Keratinocyte (primary cell): ENCODE data around the gene DACH1. TPM values are rescaled to one million over a fixed set of nuclear protein-coding genes. Genes with fewer than 3 reads are reported as not detected.

Experiments
- DNase-seq: peaks from one replicate; pipeline ENCODE4 v3.0.0-alpha.2; 2011; ENCODE audit warnings: low read depth, missing footprints, low spot score
- FAIRE-seq: peaks from 2 replicates; lab custom pipeline; 2011; peaks lifted over from hg19 to GRCh38; lab: Jason Lieb, UNC
- H2AFZ ChIP-seq: 2 replicates; pipeline ENCODE4 v1.6.0; 2012; ENCODE audit warnings: low read length, control low read depth, inconsistent platforms; ENCODE audit not compliant: control insufficient read depth
- H3K27ac ChIP-seq: 2 replicates; pipeline ENCODE4 v1.5.1; 2011; ENCODE audit warnings: low read length; ENCODE audit not compliant: control insufficient read depth, insufficient read depth
- H3K27me3 ChIP-seq: 3 replicates; pipeline ENCODE4 v1.6.0; 2011; ENCODE audit warnings: low read length; ENCODE audit not compliant: control insufficient read depth, insufficient read depth; ENCODE audit errors: extremely low read depth
- H3K36me3 ChIP-seq, 2 experiments: 2 replicates in 1 of 2; 3 replicates in 1 of 2; pipeline ENCODE4 v1.5.1; 2011; ENCODE audit warnings: low read length in 2 of 2, mild to moderate bottlenecking in 1 of 2; ENCODE audit not compliant: control insufficient read depth in 2 of 2, insufficient read depth in 2 of 2; ENCODE audit errors: extremely low read depth in 1 of 2
- H3K4me1 ChIP-seq: 3 replicates; pipeline ENCODE4 v1.5.1; 2011; ENCODE audit warnings: low read length; ENCODE audit not compliant: control insufficient read depth, insufficient read depth; ENCODE audit errors: extremely low read depth
- H3K4me2 ChIP-seq: 3 replicates; pipeline ENCODE4 v1.6.0; 2011; ENCODE audit warnings: low read depth, low read length; ENCODE audit not compliant: control insufficient read depth, insufficient read depth; ENCODE audit errors: extremely low read depth
- H3K4me3 ChIP-seq, 3 experiments: fragments of 200-600 bp in 1 of 3; sonication (generic) in 1 of 3; 2 replicates in 2 of 3; 3 replicates in 1 of 3; pipeline ENCODE4 v1.5.1; 2011 to 2016; ENCODE audit warnings: low read length in 3 of 3, mild to moderate bottlenecking in 3 of 3, control low read depth in 2 of 3, inconsistent platforms in 1 of 3, low read depth in 1 of 3, mixed read lengths in 1 of 3, mixed run types in 1 of 3, moderate library complexity in 1 of 3; ENCODE audit not compliant: control insufficient read depth in 2 of 3, insufficient read depth in 2 of 3; ENCODE audit errors: extremely low read depth in 1 of 3
- H3K79me2 ChIP-seq: 2 replicates; pipeline ENCODE4 v1.6.0; 2012; ENCODE audit warnings: low read length; ENCODE audit not compliant: control insufficient read depth, insufficient read depth
- H3K9ac ChIP-seq: 3 replicates; pipeline ENCODE4 v1.6.0; 2011; ENCODE audit warnings: low read length; ENCODE audit not compliant: control insufficient read depth, insufficient read depth; ENCODE audit errors: extremely low read depth
- H3K9me1 ChIP-seq: 3 replicates; pipeline ENCODE4 v1.6.0; 2011; ENCODE audit warnings: low read length; ENCODE audit not compliant: control insufficient read depth, insufficient read depth; ENCODE audit errors: extremely low read depth
- H3K9me3 ChIP-seq: 2 replicates; pipeline ENCODE4 v1.5.1; 2012; ENCODE audit warnings: low read depth, low read length; ENCODE audit not compliant: control insufficient read depth
- H4K20me1 ChIP-seq: 3 replicates; pipeline ENCODE4 v1.6.0; 2011; ENCODE audit warnings: low read length; ENCODE audit not compliant: control insufficient read depth, insufficient read depth; ENCODE audit errors: extremely low read depth
- EZH2 ChIP-seq: IDR thresholded peaks from one replicate; pipeline ENCODE4 v1.6.1; 2012; ENCODE audit warnings: inconsistent platforms, mild to moderate bottlenecking, low read length, moderate library complexity
- dilution Hi-C: fragments of 300-500 bp; cut with MboI; formaldehyde crosslinking; loops from one replicate; pipeline ENCODE4 v1.7.0; 2020; ENCODE audit warnings: low sequenced_read_pairs; ENCODE audit not compliant: extremely low pct_ligation_motif_present
- polyA plus RNA-seq, 5 experiments: library from polyadenylated mRNA; depleted of rRNA in 3 of 5; stranded (reverse) in 3 of 5; stranded (forward) in 1 of 5; unstranded in 1 of 5; fragments of >200 nt; gene quantifications; 1 replicate in 1 of 5; 2 replicates in 3 of 5; 3 replicates in 1 of 5; pipeline versions ENCODE4 v1.2.1 to v1.2.3, GENCODE V29; 2011 to 2012; ENCODE audit warnings: missing spikeins in 2 of 5, low read depth in 1 of 5, low replicate concordance in 1 of 5
- TF ChIP-seq, protein P1 (sequence below), 3 experiments: IDR thresholded peaks in 1 of 3; conservative IDR thresholded peaks in 1 of 3; optimal IDR thresholded peaks in 1 of 3; 2 replicates in 2 of 3; 3 replicates in 1 of 3; pipeline versions ENCODE3 to v1.5.1; 2011; ENCODE audit warnings: low read length in 3 of 3, mild to moderate bottlenecking in 3 of 3, moderate library complexity in 2 of 3, control low read depth in 1 of 3, inconsistent platforms in 1 of 3; ENCODE audit not compliant: insufficient read depth in 2 of 3; ENCODE audit errors: extremely low read depth in 1 of 3

DACH1 gene
- polyA plus RNA-seq, 1 donor (not counting 4 experiments of a cell fraction or from before 2014, with no cell fraction given): not detected

DNA sequence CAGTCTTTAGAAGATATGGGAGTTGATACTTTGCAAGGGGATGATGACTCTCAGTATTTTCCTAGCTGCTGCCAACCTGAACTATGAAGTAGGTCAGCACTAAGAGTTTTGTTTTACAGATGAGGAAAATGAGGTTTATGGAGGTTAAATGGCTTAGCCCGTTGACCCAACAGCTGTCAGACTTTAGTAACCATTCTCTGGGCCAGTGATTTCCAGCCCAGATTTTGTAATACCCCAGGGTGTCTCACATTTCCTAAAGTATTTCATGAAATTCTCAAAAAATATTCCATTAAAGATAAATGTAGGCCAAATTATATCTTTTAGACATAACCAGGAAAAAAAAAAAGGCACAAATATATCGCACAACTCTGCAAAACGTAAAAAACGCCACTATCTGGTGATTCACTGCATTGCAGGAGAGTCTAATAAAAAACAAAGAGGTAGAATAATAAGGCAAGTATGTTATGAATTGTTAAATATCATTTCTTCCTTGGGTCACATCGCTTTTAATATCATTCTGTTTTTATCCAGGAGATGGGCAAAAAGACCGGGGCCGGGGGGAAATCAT, 112.5 kb downstream of the DACH1 start:
- H3K4me3 ChIP-seq: no peak overlapping the region
- no peak overlapping the region for H3K4me2 ChIP-seq
- dilution Hi-C loops: no loop called here
- H3K79me2 ChIP-seq: no peaks in the 10 kb centered on the region
- no peaks in the 10 kb centered on the region for H4K20me1 ChIP-seq
- H3K9me1 ChIP-seq: no peaks in the 10 kb centered on the region
- H3K27me3 ChIP-seq: no peaks in the 10 kb centered on the region
- no peak for TF ChIP-seq EZH2
- TF ChIP-seq, protein P1, sequence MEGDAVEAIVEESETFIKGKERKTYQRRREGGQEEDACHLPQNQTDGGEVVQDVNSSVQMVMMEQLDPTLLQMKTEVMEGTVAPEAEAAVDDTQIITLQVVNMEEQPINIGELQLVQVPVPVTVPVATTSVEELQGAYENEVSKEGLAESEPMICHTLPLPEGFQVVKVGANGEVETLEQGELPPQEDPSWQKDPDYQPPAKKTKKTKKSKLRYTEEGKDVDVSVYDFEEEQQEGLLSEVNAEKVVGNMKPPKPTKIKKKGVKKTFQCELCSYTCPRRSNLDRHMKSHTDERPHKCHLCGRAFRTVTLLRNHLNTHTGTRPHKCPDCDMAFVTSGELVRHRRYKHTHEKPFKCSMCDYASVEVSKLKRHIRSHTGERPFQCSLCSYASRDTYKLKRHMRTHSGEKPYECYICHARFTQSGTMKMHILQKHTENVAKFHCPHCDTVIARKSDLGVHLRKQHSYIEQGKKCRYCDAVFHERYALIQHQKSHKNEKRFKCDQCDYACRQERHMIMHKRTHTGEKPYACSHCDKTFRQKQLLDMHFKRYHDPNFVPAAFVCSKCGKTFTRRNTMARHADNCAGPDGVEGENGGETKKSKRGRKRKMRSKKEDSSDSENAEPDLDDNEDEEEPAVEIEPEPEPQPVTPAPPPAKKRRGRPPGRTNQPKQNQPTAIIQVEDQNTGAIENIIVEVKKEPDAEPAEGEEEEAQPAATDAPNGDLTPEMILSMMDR (optimal IDR thresholded peaks at IDR 0.05 in 1 of 3, IDR thresholded peaks at IDR 0.05 in 1 of 3, conservative IDR thresholded peaks at IDR 0.05 in 1 of 3; ENCODE audit: extremely low read depth in 1 of 3, insufficient read depth in 2 of 3, low read length in 3 of 3): no peak
- no peak overlapping the region for H3K27ac ChIP-seq
- FAIRE-seq: no peak
- no peak for DNase-seq
- H3K9ac ChIP-seq: no peak overlapping the region
- no peaks in the 10 kb centered on the region for H3K36me3 ChIP-seq
- no peak overlapping the region for H2AFZ ChIP-seq
- no peaks in the 10 kb centered on the region for H3K4me1 ChIP-seq
- no peaks in the 10 kb centered on the region for H3K9me3 ChIP-seq

DNA sequence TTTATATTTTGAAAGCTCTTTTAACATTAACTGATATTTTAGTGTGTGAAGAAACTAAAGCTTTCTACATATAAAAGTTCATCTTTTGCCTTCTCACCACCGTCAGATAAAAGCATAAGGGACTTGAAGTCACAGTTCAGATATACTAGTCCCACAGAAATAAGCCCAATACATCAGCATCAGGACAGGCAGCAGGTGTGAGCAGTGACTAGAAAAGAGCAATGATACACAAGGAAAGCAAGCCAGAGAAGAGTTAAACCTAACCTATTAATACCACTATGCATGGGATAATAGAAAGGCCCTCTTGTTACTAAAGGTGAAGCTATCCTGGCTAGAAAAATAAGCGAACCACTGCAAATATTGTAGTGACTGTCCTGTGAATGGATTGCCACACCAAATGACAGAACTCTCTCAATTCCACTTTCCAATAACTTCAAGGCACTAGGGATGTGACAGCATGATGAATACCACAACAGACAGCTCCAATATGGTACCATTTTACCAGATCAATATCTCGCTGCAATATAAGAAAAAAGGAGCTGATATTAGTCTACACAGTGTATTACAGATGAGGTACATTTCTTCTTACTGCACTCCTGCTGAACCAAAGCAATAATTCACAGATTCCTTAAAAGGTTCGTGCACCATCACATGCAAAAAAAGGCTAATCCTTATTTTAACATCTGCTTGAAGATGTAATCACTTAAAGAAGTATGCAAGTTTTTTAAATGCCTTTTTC, 114.1 kb downstream of the DACH1 start:
- dilution Hi-C loops: no loop called here
- Histone ChIP-seq H3K27me3 (no peaks in the 10 kb centered on the region), H2AFZ (no peak overlapping the region), H3K9me1 (no peaks in the 10 kb centered on the region), H3K9me3 (no peaks in the 10 kb centered on the region), H3K4me2 (no peak overlapping the region), H3K79me2 (no peaks in the 10 kb centered on the region), H3K9ac (no peak overlapping the region), H3K4me3 (no peak overlapping the region), H3K27ac (no peak overlapping the region), H3K4me1 (no peaks in the 10 kb centered on the region), H3K36me3 (no peaks in the 10 kb centered on the region), H4K20me1 (no peaks in the 10 kb centered on the region)
- FAIRE-seq (no peak), DNase-seq (no peak)
- no peak for TF ChIP-seq EZH2
